HEK293 (cell line): ENCODE measurements around the gene CC2D2B.

Experiments
- CTCF ChIA-PET: fragments of 350-600 bp; formaldehyde crosslinking; extraction: SDS; loops from one replicate; lab custom pipeline; 2021; ENCODE audit warnings: antibody characterized with exemption; lab: Yijun Ruan, JAX
- POLR2A ChIA-PET: fragments of 300-600 bp; formaldehyde crosslinking; extraction: SDS; loops from one replicate; lab custom pipeline; 2020; ENCODE audit warnings: antibody characterized with exemption, inconsistent platforms; lab: Yijun Ruan, JAX
- H3K27ac ChIP-seq: fragments of 200-500 bp; sonication (Bioruptor generic); 2 replicates; pipeline ENCODE4 v1.5.1; 2014; ENCODE audit warnings: low read depth, low read length, control low read depth, inconsistent platforms; ENCODE audit errors: extremely low read depth
- H3K36me3 ChIP-seq, 2 experiments: fragments of 200-500 bp in 1 of 2; sonication (Bioruptor generic) in 1 of 2; 1 replicate in 1 of 2; 2 replicates in 1 of 2; pipeline ENCODE4 v1.5.1; 2014 to 2017; ENCODE audit warnings: inconsistent platforms in 2 of 2, low read length in 2 of 2; ENCODE audit not compliant: control insufficient read depth in 2 of 2, insufficient read depth in 1 of 2
- H3K4me1 ChIP-seq: fragments of 200-500 bp; sonication (Bioruptor generic); 2 replicates; pipeline ENCODE4 v1.5.1; 2014; ENCODE audit warnings: mild to moderate bottlenecking, low read length, inconsistent platforms; ENCODE audit not compliant: control insufficient read depth, insufficient read depth
- H3K4me3 ChIP-seq: 2 replicates; pipeline ENCODE4 v1.5.1; 2011; ENCODE audit warnings: low read depth, mild to moderate bottlenecking, control low read depth, low read length, moderate library complexity
- H3K9me3 ChIP-seq: fragments of 200-500 bp; sonication (Bioruptor generic); 2 replicates; pipeline ENCODE4 v1.5.1; 2014; ENCODE audit warnings: low read depth, low read length, inconsistent platforms; ENCODE audit not compliant: control insufficient read depth, insufficient read depth
- GLIS1 ChIP-seq: fragments of 450-650 bp; formaldehyde crosslinking; IDR thresholded peaks from 2 replicates; pipeline ENCODE4 v1.5.1; 2016; ENCODE audit warnings: missing biosample characterization, missing genetic modification characterization
- HOXA7 ChIP-seq: sonication (generic); formaldehyde crosslinking; IDR thresholded peaks from 2 replicates; pipeline ENCODE4 v1.8.1; 2022; ENCODE audit warnings: missing genetic modification reagents, borderline replicate concordance
- HOXC10 ChIP-seq: sonication (generic); formaldehyde crosslinking; IDR thresholded peaks from 2 replicates; pipeline ENCODE4 v1.8.1; 2023; ENCODE audit warnings: mild to moderate bottlenecking, missing genetic modification reagents
- IKZF3 ChIP-seq: fragments of 450-650 bp; IDR thresholded peaks from 2 replicates; pipeline ENCODE4 v1.5.0; 2018; ENCODE audit warnings: missing biosample characterization, mild to moderate bottlenecking, missing genetic modification characterization, moderate library complexity
- YY1 ChIP-seq: fragments of 450-650 bp; formaldehyde crosslinking; IDR thresholded peaks from 2 replicates; pipeline ENCODE4 v1.5.1; 2018; ENCODE audit warnings: missing biosample characterization, missing genetic modification characterization
- YY2 ChIP-seq: fragments of 450-650 bp; formaldehyde crosslinking; IDR thresholded peaks from 2 replicates; pipeline ENCODE4 v1.5.1; 2016; ENCODE audit warnings: missing biosample characterization, missing genetic modification characterization
- ZBTB21 ChIP-seq: fragments of 450-650 bp; formaldehyde crosslinking; IDR thresholded peaks from 2 replicates; pipeline ENCODE4 v1.5.1; 2017; ENCODE audit warnings: missing biosample characterization, missing genetic modification characterization
- ZFP69B ChIP-seq: fragments of 450-650 bp; formaldehyde crosslinking; IDR thresholded peaks from 2 replicates; pipeline ENCODE4 v1.5.1; 2016; ENCODE audit warnings: missing biosample characterization, missing genetic modification characterization
- ZNF140 ChIP-seq: fragments of 450-650 bp; formaldehyde crosslinking; IDR thresholded peaks from 2 replicates; pipeline ENCODE4 v1.5.1; 2016; ENCODE audit warnings: missing biosample characterization, missing genetic modification characterization
- ZNF202 ChIP-seq: fragments of 450-650 bp; formaldehyde crosslinking; IDR thresholded peaks from 2 replicates; pipeline ENCODE4 v1.5.1; 2016; ENCODE audit warnings: missing biosample characterization, missing genetic modification characterization, borderline replicate concordance
- ZNF221 ChIP-seq: fragments of 450-650 bp; formaldehyde crosslinking; IDR thresholded peaks from 2 replicates; pipeline ENCODE4 v1.5.1; 2017; ENCODE audit warnings: missing biosample characterization, missing genetic modification characterization, borderline replicate concordance
- ZNF239 ChIP-seq: fragments of 450-650 bp; formaldehyde crosslinking; IDR thresholded peaks from 2 replicates; pipeline ENCODE4 v1.5.1; 2016; ENCODE audit warnings: missing biosample characterization, missing genetic modification characterization
- ZNF24 ChIP-seq: fragments of 450-650 bp; formaldehyde crosslinking; IDR thresholded peaks from 2 replicates; pipeline ENCODE4 v1.5.1; 2016; ENCODE audit warnings: missing biosample characterization, missing genetic modification characterization
- ZNF341 ChIP-seq: fragments of 450-650 bp; formaldehyde crosslinking; IDR thresholded peaks from 2 replicates; pipeline ENCODE4; 2016; ENCODE audit warnings: low read depth, missing biosample characterization, missing genetic modification characterization
- ZNF391 ChIP-seq: fragments of 450-650 bp; formaldehyde crosslinking; IDR thresholded peaks from 2 replicates; pipeline ENCODE4 v1.5.1; 2016; ENCODE audit warnings: low read depth, missing biosample characterization, missing genetic modification characterization, borderline replicate concordance
- ZNF394 ChIP-seq: fragments of 450-650 bp; formaldehyde crosslinking; IDR thresholded peaks from 2 replicates; pipeline ENCODE4 v1.5.1; 2016; ENCODE audit warnings: missing biosample characterization, missing genetic modification characterization, mild to moderate bottlenecking, moderate library complexity, borderline replicate concordance
- ZNF529 ChIP-seq: fragments of 450-650 bp; formaldehyde crosslinking; IDR thresholded peaks from 2 replicates; pipeline ENCODE4 v1.5.1; 2017; ENCODE audit warnings: missing genetic modification characterization, missing biosample characterization; ENCODE audit not compliant: insufficient replicate concordance
- ZNF544 ChIP-seq: fragments of 450-650 bp; formaldehyde crosslinking; IDR thresholded peaks from 2 replicates; pipeline ENCODE4 v1.5.0; 2017; ENCODE audit warnings: missing biosample characterization, missing genetic modification characterization
- ZNF549 ChIP-seq: fragments of 450-650 bp; IDR thresholded peaks from 2 replicates; pipeline ENCODE4 v1.5.1; 2018; ENCODE audit warnings: missing biosample characterization, missing genetic modification characterization, mild to moderate bottlenecking, inconsistent platforms, moderate library complexity
- ZNF561 ChIP-seq: fragments of 450-650 bp; IDR thresholded peaks from 2 replicates; pipeline ENCODE4 v1.5.1; 2018; ENCODE audit warnings: missing biosample characterization, missing genetic modification characterization, borderline replicate concordance
- ZNF596 ChIP-seq: fragments of 450-650 bp; IDR thresholded peaks from 2 replicates; pipeline ENCODE4 v1.5.0; 2018; ENCODE audit warnings: missing biosample characterization, mild to moderate bottlenecking, missing genetic modification characterization, moderate library complexity
- ZNF629 ChIP-seq: fragments of 450-650 bp; formaldehyde crosslinking; IDR thresholded peaks from 2 replicates; pipeline ENCODE4 v1.5.1; 2017; ENCODE audit warnings: missing biosample characterization, missing genetic modification characterization
- ZNF658 ChIP-seq: fragments of 450-650 bp; formaldehyde crosslinking; IDR thresholded peaks from 2 replicates; pipeline ENCODE4; 2016; ENCODE audit warnings: missing biosample characterization, missing genetic modification characterization
- ZNF747 ChIP-seq: fragments of 450-650 bp; formaldehyde crosslinking; IDR thresholded peaks from 2 replicates; pipeline ENCODE4 v1.5.1; 2016; ENCODE audit warnings: missing biosample characterization, missing genetic modification characterization
- ZSCAN23 ChIP-seq: fragments of 450-650 bp; formaldehyde crosslinking; IDR thresholded peaks from 2 replicates; pipeline ENCODE4 v1.5.1; 2016; ENCODE audit warnings: missing biosample characterization, missing genetic modification characterization
- ZSCAN30 ChIP-seq: fragments of 450-650 bp; IDR thresholded peaks from 2 replicates; pipeline ENCODE4 v1.5.1; 2018; ENCODE audit warnings: missing biosample characterization, mild to moderate bottlenecking, missing genetic modification characterization, moderate library complexity
- TF ChIP-seq, protein P1 (sequence below): sonication (generic); formaldehyde crosslinking; IDR thresholded peaks from 2 replicates; pipeline ENCODE4 v1.8.1; 2022; ENCODE audit warnings: mild to moderate bottlenecking, moderate library complexity, missing genetic modification reagents
- TF ChIP-seq, protein P2 (sequence below): fragments of 450-650 bp; formaldehyde crosslinking; IDR thresholded peaks from 2 replicates; pipeline ENCODE4 v1.5.1; 2016; ENCODE audit warnings: missing biosample characterization, missing genetic modification characterization
- TF ChIP-seq, protein P3 (sequence below): fragments of 450-650 bp; formaldehyde crosslinking; IDR thresholded peaks from 2 replicates; pipeline ENCODE4 v1.5.1; 2017; ENCODE audit warnings: missing biosample characterization, missing genetic modification characterization
- TF ChIP-seq, protein P4 (sequence below): fragments of 450-650 bp; formaldehyde crosslinking; IDR thresholded peaks from 2 replicates; pipeline ENCODE4 v1.5.1; 2016; ENCODE audit warnings: missing biosample characterization, missing genetic modification characterization

Gene CC2D2B

DNA sequence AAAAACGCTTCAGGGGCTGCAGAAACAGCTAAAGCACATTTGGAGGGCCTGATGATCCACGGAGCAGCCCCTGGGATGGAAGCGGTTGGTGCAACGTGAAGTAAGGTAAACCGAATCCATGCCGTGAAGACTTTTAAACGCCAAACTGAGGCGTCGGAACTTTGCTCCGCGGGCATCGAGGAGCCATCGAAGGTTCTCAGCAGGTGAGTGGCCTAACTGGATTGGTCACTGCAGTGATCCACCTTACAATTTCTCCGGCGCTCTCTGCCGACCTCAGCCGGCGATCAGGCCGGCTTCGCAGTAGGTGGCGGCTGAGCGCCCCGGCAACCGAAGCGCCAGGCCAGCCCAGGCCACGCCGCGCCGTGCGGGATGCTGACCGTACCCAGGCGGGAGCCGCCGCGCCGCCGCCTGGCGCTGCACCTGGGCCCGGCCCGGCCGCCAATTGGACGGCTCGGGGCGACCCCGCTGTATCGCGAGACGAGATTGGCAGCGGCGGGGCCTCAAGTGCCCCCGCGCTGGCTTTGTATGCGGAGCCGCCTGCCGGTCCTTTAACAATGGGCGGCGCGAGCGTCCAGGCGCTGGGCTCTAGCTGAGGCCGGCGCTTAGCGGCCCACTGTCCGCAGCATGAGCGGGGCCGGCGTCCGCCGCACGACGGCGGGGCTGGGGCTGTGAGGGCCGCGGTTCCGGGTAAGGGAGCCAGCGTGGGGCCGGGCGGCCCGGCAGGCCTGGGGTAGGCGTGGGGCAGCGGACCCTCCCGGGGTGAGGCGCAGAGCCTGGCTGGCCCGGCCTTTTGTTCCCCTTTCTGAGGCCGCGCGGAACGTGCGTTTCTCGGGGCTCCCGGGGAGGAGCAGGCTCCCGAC is 135.5 kb downstream of the CC2D2B start, which contains the start of gene CCNJ:
Gene CCNJ (plus strand): TSS at position 551 of the 860 bp plus-strand sequence. CDS start 811 bp downstream, outside the sequence.
- CTCF ChIA-PET: interaction anchor here (0.7 kb wide), 1 partner anchor 275 kb away, joined by 3 read pairs; no protein-coding TSS in a partner anchor
- H3K27ac ChIP-seq: peak within 1 kb of the TSS; percentile 84
- POLR2A ChIA-PET: interaction anchor here (0.6 to 2.7 kb wide), 3 partner anchors 47 to 135 kb away, joined by 5 to 18 read pairs (median 13); partner anchors contain the start of genes CC2D2B and ZNF518A
- TF ChIP-seq, protein P1, sequence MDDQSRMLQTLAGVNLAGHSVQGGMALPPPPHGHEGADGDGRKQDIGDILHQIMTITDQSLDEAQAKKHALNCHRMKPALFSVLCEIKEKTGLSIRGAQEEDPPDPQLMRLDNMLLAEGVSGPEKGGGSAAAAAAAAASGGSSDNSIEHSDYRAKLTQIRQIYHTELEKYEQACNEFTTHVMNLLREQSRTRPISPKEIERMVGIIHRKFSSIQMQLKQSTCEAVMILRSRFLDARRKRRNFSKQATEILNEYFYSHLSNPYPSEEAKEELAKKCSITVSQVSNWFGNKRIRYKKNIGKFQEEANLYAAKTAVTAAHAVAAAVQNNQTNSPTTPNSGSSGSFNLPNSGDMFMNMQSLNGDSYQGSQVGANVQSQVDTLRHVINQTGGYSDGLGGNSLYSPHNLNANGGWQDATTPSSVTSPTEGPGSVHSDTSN (CRISPR knock-in tag): no peak; the same call in 1 of the 2 replicates
- no peak for TF ChIP-seq YY2 (tag by site-specific recombination)
- TF ChIP-seq, protein P2, sequence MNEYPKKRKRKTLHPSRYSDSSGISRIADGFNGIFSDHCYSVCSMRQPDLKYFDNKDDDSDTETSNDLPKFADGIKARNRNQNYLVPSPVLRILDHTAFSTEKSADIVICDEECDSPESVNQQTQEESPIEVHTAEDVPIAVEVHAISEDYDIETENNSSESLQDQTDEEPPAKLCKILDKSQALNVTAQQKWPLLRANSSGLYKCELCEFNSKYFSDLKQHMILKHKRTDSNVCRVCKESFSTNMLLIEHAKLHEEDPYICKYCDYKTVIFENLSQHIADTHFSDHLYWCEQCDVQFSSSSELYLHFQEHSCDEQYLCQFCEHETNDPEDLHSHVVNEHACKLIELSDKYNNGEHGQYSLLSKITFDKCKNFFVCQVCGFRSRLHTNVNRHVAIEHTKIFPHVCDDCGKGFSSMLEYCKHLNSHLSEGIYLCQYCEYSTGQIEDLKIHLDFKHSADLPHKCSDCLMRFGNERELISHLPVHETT (tag by site-specific recombination): no peak
- no peak for TF ChIP-seq ZNF341 (tag by site-specific recombination)
- no peak for TF ChIP-seq ZNF140 (tag by site-specific recombination)
- TF ChIP-seq, protein P3, sequence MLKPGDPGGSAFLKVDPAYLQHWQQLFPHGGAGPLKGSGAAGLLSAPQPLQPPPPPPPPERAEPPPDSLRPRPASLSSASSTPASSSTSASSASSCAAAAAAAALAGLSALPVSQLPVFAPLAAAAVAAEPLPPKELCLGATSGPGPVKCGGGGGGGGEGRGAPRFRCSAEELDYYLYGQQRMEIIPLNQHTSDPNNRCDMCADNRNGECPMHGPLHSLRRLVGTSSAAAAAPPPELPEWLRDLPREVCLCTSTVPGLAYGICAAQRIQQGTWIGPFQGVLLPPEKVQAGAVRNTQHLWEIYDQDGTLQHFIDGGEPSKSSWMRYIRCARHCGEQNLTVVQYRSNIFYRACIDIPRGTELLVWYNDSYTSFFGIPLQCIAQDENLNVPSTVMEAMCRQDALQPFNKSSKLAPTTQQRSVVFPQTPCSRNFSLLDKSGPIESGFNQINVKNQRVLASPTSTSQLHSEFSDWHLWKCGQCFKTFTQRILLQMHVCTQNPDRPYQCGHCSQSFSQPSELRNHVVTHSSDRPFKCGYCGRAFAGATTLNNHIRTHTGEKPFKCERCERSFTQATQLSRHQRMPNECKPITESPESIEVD (tag by site-specific recombination): no peak
- TF ChIP-seq, protein P4, sequence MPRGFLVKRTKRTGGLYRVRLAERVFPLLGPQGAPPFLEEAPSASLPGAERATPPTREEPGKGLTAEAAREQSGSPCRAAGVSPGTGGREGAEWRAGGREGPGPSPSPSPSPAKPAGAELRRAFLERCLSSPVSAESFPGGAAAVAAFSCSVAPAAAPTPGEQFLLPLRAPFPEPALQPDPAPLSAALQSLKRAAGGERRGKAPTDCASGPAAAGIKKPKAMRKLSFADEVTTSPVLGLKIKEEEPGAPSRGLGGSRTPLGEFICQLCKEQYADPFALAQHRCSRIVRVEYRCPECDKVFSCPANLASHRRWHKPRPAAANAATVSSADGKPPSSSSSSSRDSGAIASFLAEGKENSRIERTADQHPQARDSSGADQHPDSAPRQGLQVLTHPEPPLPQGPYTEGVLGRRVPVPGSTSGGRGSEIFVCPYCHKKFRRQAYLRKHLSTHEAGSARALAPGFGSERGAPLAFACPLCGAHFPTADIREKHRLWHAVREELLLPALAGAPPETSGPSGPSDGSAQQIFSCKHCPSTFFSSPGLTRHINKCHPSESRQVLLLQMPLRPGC (tag by site-specific recombination): no peak
- no peak for TF ChIP-seq ZNF394 (tag by site-specific recombination)
- TF ChIP-seq IKZF3 (tag by site-specific recombination): peak; percentile 5; the same call in 1 of the 2 replicates
- no peak for TF ChIP-seq ZFP69B (tag by site-specific recombination)
- TF ChIP-seq ZNF747 (tag by site-specific recombination): no peak
- no peak for TF ChIP-seq GLIS1 (tag by site-specific recombination)
- no peak; the same call in 1 of the 2 replicates for TF ChIP-seq ZNF561 (tag by site-specific recombination)
- no peak for TF ChIP-seq ZNF221 (tag by site-specific recombination)
- TF ChIP-seq ZSCAN30 (tag by site-specific recombination): peak; percentile 43
- TF ChIP-seq ZNF658: no peak
- TF ChIP-seq ZBTB21 (tag by site-specific recombination): no peak
- no peak for TF ChIP-seq ZNF596 (tag by site-specific recombination)
- TF ChIP-seq HOXC10 (CRISPR knock-in tag): 0 out of 2 replicates have a peak, but pooled peaks have one; percentile 55
- TF ChIP-seq ZNF549 (tag by site-specific recombination): 0 out of 2 replicates have a peak, but pooled peaks have one; percentile 28
- no peak for TF ChIP-seq ZNF544
- no peak for TF ChIP-seq ZNF239 (tag by site-specific recombination)
- no peak for TF ChIP-seq ZNF529
- no peak for TF ChIP-seq ZSCAN23 (tag by site-specific recombination)
- TF ChIP-seq ZNF629 (tag by site-specific recombination): no peak
- peak; percentile 48; the same call in 1 of the 2 replicates for TF ChIP-seq ZNF391 (tag by site-specific recombination)
- peak; percentile 23; the same call in 1 of the 2 replicates for TF ChIP-seq YY1
- no peak for TF ChIP-seq ZNF24 (tag by site-specific recombination)
- TF ChIP-seq ZNF202 (tag by site-specific recombination): no peak
- TF ChIP-seq HOXA7 (CRISPR knock-in tag): no peak

More for the DNA sequence above, 135.5 kb downstream of the CC2D2B start, which contains the start of gene CCNJ:
- H3K9me3 ChIP-seq: no peaks in the 10 kb centered on the region
- H3K4me1 ChIP-seq: peaks cover 10% of the 10 kb centered on the region
- peaks cover 4 to 22% of the 10 kb centered on the region in 2 experiments; a peak in 2 of 3 replicates for H3K36me3 ChIP-seq
- H3K4me3 ChIP-seq: peak within 1 kb of the TSS; percentile 65
